Measurements from ENCODE around the gene TAF12.

TAF12 gene

DNA sequence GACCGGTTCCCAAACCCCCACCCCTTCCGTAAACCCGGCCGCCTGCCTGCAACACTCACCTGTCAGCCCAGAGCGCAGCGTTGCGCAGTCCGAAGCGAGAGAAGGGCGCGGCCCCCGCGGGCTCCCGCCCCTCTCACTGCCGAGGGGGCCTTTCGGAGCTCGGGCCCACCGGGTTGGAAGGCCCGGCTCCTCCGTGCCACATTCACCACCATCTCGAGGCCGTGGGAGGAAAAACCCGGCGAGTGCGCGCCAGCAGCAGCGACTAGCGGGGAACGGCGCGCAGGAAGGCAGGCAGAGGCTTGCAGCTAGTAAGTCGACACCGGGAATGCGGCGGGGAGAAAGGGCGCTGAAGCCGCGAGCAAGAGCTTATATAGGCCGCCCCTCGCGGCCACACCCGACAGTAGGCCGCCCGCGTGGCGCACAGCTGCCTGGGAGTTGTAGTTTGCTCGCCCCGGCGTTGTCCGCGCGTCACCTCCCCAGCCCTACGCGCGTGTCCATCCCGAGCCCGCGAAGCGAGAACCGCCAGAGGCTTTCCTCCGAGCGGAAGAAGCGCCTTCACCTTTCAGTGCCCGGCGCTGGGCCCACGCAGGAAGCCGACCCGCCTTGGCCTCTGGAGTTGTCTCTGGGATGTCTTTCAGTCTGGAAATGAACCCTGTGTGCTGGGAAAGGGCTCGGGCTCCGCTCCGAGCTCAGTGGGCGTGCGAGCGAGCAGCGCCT is 61.2 kb downstream of the TAF12 start:
- H3K27ac ChIP-seq = peak overlapping the region; percentile 85
- TF ChIP-seq, protein P1, sequence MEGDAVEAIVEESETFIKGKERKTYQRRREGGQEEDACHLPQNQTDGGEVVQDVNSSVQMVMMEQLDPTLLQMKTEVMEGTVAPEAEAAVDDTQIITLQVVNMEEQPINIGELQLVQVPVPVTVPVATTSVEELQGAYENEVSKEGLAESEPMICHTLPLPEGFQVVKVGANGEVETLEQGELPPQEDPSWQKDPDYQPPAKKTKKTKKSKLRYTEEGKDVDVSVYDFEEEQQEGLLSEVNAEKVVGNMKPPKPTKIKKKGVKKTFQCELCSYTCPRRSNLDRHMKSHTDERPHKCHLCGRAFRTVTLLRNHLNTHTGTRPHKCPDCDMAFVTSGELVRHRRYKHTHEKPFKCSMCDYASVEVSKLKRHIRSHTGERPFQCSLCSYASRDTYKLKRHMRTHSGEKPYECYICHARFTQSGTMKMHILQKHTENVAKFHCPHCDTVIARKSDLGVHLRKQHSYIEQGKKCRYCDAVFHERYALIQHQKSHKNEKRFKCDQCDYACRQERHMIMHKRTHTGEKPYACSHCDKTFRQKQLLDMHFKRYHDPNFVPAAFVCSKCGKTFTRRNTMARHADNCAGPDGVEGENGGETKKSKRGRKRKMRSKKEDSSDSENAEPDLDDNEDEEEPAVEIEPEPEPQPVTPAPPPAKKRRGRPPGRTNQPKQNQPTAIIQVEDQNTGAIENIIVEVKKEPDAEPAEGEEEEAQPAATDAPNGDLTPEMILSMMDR (conservative IDR thresholded peaks at IDR 0.05) = peak; percentile 19; the same call in 1 of the 2 replicates

- TF ChIP-seq, protein P1 (conservative IDR thresholded peaks at IDR 0.05) = peak; percentile 52
- H3K27ac ChIP-seq = peak overlapping the region; percentile 85
These were observed 61.9 kb downstream of the TAF12 start for GRCh38 chr1:28580722-28581530.

DNA sequence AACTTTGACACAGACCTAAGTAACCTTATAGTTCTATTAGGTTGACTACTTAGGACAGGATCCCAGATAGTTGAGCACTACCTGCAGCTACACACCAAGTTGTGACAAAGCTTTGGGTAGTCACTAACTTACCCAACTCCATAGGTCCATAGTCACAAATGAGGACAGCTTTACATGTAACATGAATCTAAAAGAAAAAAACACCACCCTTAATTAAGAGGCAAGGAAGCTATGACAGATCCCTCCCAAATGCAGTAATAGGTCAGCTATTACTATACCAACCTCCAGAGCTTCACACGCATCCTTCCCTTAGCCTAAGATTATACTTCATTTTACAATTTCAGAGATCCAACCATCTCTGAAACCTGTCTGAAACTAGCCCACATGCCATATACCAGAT is 63.5 kb downstream of the TAF12 start:
- TF ChIP-seq, protein P1 (conservative IDR thresholded peaks at IDR 0.05) = no peak
- H3K27ac ChIP-seq = peak overlapping the region; percentile 85; the same call in 1 of the 2 replicates

DNA sequence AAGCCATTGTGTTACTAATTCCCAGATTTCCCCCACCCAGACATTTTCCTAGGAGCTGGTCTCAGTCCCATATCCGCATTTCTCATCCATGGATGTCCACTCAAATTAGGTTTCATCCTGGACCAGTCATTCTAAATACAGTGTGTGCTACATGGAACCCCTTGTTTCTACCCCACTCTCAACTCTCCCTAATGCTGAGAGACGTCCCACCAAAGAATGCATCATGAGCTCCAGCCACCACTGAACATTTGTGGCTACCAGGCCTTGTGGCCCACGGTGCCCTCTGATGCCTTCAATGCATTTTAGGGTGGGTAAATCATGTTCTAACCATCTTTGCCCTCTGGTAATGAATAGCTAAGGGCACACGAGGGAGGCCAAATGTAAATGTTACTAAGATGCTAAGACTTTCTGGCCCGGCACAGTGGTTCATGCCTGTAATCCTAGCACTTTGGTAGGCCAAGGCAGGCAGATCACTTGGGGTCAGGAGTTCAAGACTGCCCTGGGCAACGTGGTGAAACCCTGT is 64.1 kb downstream of the TAF12 start:
- TF ChIP-seq, protein P1 (conservative IDR thresholded peaks at IDR 0.05) = no peak
- no peak overlapping the region; the same call in none of the 2 replicates for H3K27ac ChIP-seq

DNA sequence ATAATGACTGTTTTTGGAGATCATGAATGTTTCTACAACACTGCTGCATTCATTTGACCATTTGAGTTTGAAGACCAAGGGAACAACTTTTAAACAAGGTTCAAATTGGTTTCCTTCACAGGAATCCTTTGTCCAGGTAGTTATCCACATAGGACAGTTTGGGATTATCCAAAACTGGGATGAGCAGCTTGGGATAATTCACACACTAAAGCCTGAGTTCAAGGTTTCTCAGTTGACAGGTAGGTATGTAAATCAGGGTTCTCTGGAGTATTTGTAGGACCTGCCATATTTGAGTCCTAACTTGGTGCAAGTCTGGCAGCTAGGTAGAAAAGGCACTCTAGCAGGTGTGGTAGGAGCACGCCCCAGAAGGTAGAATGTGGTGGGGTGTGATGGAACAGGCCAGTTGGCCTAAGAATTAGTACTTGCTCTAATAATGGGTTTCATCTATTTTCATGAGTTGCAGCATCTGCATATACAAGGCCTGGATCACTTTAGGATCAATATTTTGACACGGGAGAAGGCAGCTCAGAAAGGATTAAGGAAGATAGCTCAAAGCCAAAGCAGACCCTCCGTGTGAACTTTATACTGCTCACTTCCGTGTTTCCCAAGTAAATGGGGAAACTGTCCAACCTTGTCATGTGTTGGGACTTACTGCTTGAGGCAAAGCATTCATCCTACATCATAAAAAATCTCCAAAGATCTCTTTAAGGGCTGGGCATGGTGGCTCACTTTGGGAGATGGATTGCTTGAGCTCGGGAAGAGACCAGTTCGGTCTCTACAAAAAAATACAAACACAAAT is 64.9 kb downstream of the TAF12 start:
- TF ChIP-seq, protein P1 (conservative IDR thresholded peaks at IDR 0.05) = no peak
- no peak overlapping the region; the same call in 1 of the 2 replicates for H3K27ac ChIP-seq

DNA sequence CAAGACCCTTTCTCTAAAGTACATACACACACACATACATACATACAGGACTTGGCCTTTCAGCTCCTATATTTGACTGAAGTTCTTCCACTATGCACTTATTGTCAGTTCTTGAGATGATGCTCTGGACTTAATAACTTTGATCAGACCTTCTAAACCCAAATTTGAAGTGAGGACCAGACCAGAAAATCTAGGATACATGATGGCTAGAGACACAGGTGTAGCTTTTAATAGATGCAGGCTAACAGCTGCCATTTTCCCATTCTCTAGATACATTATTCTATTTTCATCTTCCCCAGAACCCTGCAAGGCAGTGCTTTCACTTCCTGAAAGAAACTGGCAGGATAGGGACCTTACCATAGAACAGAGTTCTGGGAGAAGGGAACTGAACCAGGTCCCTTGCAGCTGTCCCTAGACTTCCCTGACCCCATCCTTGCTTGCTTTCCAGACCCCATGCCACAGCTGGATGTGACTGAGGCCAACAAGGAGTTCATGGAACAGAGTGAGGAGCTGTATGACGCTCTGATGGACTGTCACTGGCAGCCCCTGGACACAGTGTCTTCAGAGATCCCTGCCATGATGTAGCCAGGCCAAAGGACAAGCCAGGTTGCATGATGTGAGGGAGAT is 65.7 kb downstream of the TAF12 start:
- TF ChIP-seq, protein P1 (conservative IDR thresholded peaks at IDR 0.05) = no peak
- no peak overlapping the region for H3K27ac ChIP-seq
